ENCODE data around the gene RALB.
A peak's percentile ranks its signal among the peaks of the same experiment; 100 is the strongest.

DNA sequence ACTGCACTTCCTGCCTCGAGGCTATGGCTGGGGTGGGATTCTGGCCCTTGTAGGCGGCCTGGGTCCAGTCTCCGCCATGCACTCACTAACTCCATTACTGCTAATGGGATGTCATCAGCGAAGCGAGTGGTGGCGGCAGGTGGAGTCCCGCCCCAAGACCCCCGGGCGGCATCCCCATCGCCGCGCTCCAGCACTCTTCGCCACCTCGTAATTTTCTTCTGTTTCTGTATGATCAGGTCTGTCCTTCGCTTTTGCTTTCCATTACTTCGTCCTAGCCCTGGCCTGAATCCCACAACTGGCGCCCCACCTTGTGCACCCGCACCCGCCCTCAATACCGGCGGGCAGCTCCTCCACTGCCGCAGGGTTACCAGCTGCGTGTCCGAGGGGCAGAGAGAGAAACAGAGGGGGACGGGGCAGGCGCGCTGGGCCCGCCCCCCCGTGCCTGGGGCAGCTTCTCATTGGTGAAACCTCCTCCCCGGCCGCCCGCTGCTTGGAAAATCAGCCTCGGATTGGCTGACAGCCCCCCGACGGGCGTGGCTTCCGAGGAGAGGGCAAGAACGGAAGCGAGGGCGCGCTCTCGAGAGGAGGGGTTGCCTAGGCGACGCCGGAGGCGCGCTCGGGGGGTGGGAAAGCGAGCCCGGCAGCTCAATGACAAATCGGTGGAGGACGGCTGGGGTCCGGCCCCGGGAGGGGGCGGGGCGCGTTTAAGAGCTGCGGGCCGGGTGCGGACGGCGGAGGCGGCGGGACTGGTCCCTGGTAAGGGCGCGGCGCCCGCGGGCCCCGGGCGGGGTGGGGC, at the start of gene RALB:
- no peak for TF ChIP-seq ZNF416 (tag by site-specific recombination; IDR thresholded peaks at IDR 0.05)
- TF ChIP-seq, protein P1, sequence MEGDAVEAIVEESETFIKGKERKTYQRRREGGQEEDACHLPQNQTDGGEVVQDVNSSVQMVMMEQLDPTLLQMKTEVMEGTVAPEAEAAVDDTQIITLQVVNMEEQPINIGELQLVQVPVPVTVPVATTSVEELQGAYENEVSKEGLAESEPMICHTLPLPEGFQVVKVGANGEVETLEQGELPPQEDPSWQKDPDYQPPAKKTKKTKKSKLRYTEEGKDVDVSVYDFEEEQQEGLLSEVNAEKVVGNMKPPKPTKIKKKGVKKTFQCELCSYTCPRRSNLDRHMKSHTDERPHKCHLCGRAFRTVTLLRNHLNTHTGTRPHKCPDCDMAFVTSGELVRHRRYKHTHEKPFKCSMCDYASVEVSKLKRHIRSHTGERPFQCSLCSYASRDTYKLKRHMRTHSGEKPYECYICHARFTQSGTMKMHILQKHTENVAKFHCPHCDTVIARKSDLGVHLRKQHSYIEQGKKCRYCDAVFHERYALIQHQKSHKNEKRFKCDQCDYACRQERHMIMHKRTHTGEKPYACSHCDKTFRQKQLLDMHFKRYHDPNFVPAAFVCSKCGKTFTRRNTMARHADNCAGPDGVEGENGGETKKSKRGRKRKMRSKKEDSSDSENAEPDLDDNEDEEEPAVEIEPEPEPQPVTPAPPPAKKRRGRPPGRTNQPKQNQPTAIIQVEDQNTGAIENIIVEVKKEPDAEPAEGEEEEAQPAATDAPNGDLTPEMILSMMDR (tag by site-specific recombination; IDR thresholded peaks at IDR 0.05) = 0 out of 2 replicates have a peak, but pooled peaks have one; percentile 30
- TF ChIP-seq, protein P2, sequence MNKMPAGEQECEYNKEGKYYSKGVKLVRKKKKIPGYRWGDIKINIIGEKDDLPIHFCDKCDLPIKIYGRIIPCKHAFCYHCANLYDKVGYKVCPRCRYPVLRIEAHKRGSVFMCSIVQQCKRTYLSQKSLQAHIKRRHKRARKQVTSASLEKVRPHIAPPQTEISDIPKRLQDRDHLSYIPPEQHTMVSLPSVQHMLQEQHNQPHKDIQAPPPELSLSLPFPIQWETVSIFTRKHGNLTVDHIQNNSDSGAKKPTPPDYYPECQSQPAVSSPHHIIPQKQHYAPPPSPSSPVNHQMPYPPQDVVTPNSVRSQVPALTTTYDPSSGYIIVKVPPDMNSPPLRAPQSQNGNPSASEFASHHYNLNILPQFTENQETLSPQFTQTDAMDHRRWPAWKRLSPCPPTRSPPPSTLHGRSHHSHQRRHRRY (tag by site-specific recombination; IDR thresholded peaks at IDR 0.05) = no peak
- TF ChIP-seq, protein P3, sequence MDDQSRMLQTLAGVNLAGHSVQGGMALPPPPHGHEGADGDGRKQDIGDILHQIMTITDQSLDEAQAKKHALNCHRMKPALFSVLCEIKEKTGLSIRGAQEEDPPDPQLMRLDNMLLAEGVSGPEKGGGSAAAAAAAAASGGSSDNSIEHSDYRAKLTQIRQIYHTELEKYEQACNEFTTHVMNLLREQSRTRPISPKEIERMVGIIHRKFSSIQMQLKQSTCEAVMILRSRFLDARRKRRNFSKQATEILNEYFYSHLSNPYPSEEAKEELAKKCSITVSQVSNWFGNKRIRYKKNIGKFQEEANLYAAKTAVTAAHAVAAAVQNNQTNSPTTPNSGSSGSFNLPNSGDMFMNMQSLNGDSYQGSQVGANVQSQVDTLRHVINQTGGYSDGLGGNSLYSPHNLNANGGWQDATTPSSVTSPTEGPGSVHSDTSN (CRISPR knock-in tag; IDR thresholded peaks at IDR 0.05) = no peak
- TF ChIP-seq, protein P4, sequence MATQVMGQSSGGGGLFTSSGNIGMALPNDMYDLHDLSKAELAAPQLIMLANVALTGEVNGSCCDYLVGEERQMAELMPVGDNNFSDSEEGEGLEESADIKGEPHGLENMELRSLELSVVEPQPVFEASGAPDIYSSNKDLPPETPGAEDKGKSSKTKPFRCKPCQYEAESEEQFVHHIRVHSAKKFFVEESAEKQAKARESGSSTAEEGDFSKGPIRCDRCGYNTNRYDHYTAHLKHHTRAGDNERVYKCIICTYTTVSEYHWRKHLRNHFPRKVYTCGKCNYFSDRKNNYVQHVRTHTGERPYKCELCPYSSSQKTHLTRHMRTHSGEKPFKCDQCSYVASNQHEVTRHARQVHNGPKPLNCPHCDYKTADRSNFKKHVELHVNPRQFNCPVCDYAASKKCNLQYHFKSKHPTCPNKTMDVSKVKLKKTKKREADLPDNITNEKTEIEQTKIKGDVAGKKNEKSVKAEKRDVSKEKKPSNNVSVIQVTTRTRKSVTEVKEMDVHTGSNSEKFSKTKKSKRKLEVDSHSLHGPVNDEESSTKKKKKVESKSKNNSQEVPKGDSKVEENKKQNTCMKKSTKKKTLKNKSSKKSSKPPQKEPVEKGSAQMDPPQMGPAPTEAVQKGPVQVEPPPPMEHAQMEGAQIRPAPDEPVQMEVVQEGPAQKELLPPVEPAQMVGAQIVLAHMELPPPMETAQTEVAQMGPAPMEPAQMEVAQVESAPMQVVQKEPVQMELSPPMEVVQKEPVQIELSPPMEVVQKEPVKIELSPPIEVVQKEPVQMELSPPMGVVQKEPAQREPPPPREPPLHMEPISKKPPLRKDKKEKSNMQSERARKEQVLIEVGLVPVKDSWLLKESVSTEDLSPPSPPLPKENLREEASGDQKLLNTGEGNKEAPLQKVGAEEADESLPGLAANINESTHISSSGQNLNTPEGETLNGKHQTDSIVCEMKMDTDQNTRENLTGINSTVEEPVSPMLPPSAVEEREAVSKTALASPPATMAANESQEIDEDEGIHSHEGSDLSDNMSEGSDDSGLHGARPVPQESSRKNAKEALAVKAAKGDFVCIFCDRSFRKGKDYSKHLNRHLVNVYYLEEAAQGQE (tag by site-specific recombination; IDR thresholded peaks at IDR 0.05) = 0 out of 2 replicates have a peak, but pooled peaks have one; percentile 23

All from HEK293 (cell line).